Endothelial cell of umbilical vein (primary cell): ENCODE results near the gene CFAP46. TPM values are rescaled to one million over a fixed set of nuclear protein-coding genes. Genes with fewer than 3 reads are reported as not detected.

Experiments used
- BruUV-seq: library from RNA; stranded (reverse); fragments of 400-500 nt; replicated peaks from 2 replicates; lab custom pipeline; 2021; lab: Mats Ljungman, UMichigan
- CTCF ChIA-PET: fragments of 300-600, 350-600 bp; sonication (Branson Sonifier 250); formaldehyde crosslinking; loops from one replicate; lab custom pipeline; 2021; ENCODE audit warnings: antibody characterized with exemption, inconsistent platforms; lab: Charles Lee
- POLR2A ChIA-PET: fragments of 300-600, 350-600 bp; sonication (Branson Sonifier 250); formaldehyde crosslinking; loops from one replicate; lab custom pipeline; 2021; ENCODE audit warnings: antibody characterized with exemption, inconsistent platforms; lab: Charles Lee
- DNase-seq: peaks from one replicate; pipeline ENCODE4 v3.0.0-alpha.2; 2011; ENCODE audit warnings: low read depth, low spot score
- FAIRE-seq: peaks from 2 replicates; lab custom pipeline; 2011; peaks lifted over from hg19 to GRCh38; lab: Jason Lieb, UNC
- H2AFZ ChIP-seq: 2 replicates; pipeline ENCODE4 v1.6.0; 2012; ENCODE audit warnings: low read depth, low read length, control low read depth, inconsistent platforms
- H3K27ac ChIP-seq: 2 replicates; pipeline ENCODE4 v1.5.1; 2011; ENCODE audit warnings: low read depth, mild to moderate bottlenecking, control low read depth, low read length, moderate library complexity; ENCODE audit not compliant: insufficient read depth
- H3K27me3 ChIP-seq, 2 experiments: 2 replicates each; pipeline versions ENCODE4 v1.6.0 to v1.6.1; 2011; ENCODE audit warnings: low read length in 2 of 2, mixed read lengths in 1 of 2; ENCODE audit not compliant: control insufficient read depth in 2 of 2, insufficient read depth in 2 of 2
- H3K36me3 ChIP-seq, 2 experiments: 2 replicates in 1 of 2; 3 replicates in 1 of 2; pipeline ENCODE4 v1.5.1; 2011; ENCODE audit warnings: low read length in 2 of 2, mild to moderate bottlenecking in 1 of 2, moderate library complexity in 1 of 2; ENCODE audit not compliant: control insufficient read depth in 2 of 2, insufficient read depth in 2 of 2; ENCODE audit errors: extremely low read depth in 1 of 2
- H3K4me1 ChIP-seq: 3 replicates; pipeline ENCODE4 v1.5.1; 2011; ENCODE audit warnings: mild to moderate bottlenecking, low read length; ENCODE audit not compliant: control insufficient read depth, insufficient read depth; ENCODE audit errors: extremely low read depth
- H3K4me2 ChIP-seq: 2 replicates; pipeline ENCODE4 v1.6.1; 2011; ENCODE audit warnings: low read length, control low read depth, mixed read lengths; ENCODE audit not compliant: insufficient read depth
- H3K4me3 ChIP-seq, 3 experiments: fragments of 200-600 bp in 1 of 3; sonication (generic), shearing (Covaris generic) in 1 of 3; replicated peaks in 1 of 3; 2 replicates each; pipeline ENCODE4 v1.5.1; 2011 to 2016; ENCODE audit warnings: control low read depth in 3 of 3, low read length in 3 of 3, mild to moderate bottlenecking in 2 of 3, inconsistent platforms in 1 of 3, low read depth in 1 of 3, moderate library complexity in 1 of 3; ENCODE audit not compliant: insufficient read depth in 1 of 3
- H3K79me2 ChIP-seq: 2 replicates; pipeline ENCODE4 v1.6.0; 2012; ENCODE audit warnings: low read length, inconsistent platforms; ENCODE audit not compliant: control insufficient read depth, insufficient read depth
- H3K9ac ChIP-seq: replicated peaks from 2 replicates; pipeline ENCODE3; 2011; ENCODE audit warnings: low read length, control low read depth; ENCODE audit not compliant: insufficient read depth; ENCODE audit errors: extremely low read depth
- H3K9me1 ChIP-seq: replicated peaks from 3 replicates; pipeline ENCODE4 v1.6.0; 2011; ENCODE audit warnings: mild to moderate bottlenecking, low read length; ENCODE audit not compliant: control insufficient read depth, insufficient read depth; ENCODE audit errors: extremely low read depth
- H3K9me3 ChIP-seq: replicated peaks from 2 replicates; pipeline ENCODE4 v1.5.1; 2012; ENCODE audit warnings: low read length, inconsistent platforms; ENCODE audit not compliant: control insufficient read depth, insufficient read depth
- H4K20me1 ChIP-seq: replicated peaks from 2 replicates; pipeline ENCODE3; 2011; ENCODE audit warnings: mild to moderate bottlenecking, low read length; ENCODE audit not compliant: control insufficient read depth, insufficient read depth; ENCODE audit errors: extremely low read depth
- CTCF ChIP-seq, 2 donors: IDR thresholded peaks; 1 replicate in 1 of 2; 2 replicates in 1 of 2; pipeline ENCODE4 v1.5.1; 2011; ENCODE audit warnings: low read length in 2 of 2, mild to moderate bottlenecking in 2 of 2, moderate library complexity in 2 of 2, control low read depth in 1 of 2, inconsistent platforms in 1 of 2, low read depth in 1 of 2; ENCODE audit not compliant: insufficient read depth in 1 of 2; ENCODE audit errors: extremely low read depth in 1 of 2
- FOS ChIP-seq: IDR thresholded peaks from 2 replicates; pipeline ENCODE4 v1.6.1; 2011; ENCODE audit warnings: mild to moderate bottlenecking, low read length, moderate library complexity, borderline replicate concordance; ENCODE audit not compliant: insufficient read depth
- GATA2 ChIP-seq: IDR thresholded peaks from 2 replicates; pipeline ENCODE4 v1.7.0; 2011; ENCODE audit warnings: low read depth, mild to moderate bottlenecking, moderate library complexity, mixed read lengths, low read length; ENCODE audit not compliant: insufficient read length, insufficient read depth
- JUN ChIP-seq: IDR thresholded peaks from 2 replicates; pipeline ENCODE4 v1.6.1; 2011; ENCODE audit warnings: borderline replicate concordance, low read depth; ENCODE audit not compliant: insufficient read length, insufficient read depth
- dilution Hi-C: fragments of 300-500 bp; cut with MboI; formaldehyde crosslinking; loops from one replicate; pipeline ENCODE4 v1.15.0; 2019; ENCODE audit warnings: low sequenced_read_pairs; ENCODE audit not compliant: extremely low pct_ligation_motif_present
- intact Hi-C: fragments of 100-400 bp; cut with micrococcal nuclease; formaldehyde crosslinking; loops from one replicate; pipeline ENCODE4 v1.10.0; 2022
- polyA plus RNA-seq, 4 experiments: library from polyadenylated mRNA; depleted of rRNA in 3 of 4; stranded (reverse) in 3 of 4; unstranded in 1 of 4; fragments of >200 nt; gene quantifications; 2 replicates each; pipeline versions ENCODE4 v1.2.1 to v1.2.3, GENCODE V29; 2011 to 2012; ENCODE audit warnings: missing spikeins in 1 of 4
- total RNA-seq: library from RNA; stranded (reverse); gene quantifications from 2 replicates; pipeline ENCODE4 v1.2.3, GENCODE V29; 2021

Gene CFAP46
- total and polyA plus RNA-seq, 2 donors (not counting 3 experiments of a cell fraction or from before 2014, with no cell fraction given): 0.75 to 0.98 TPM

GRCh38 chr10:132809232-132810140 lies 132.9 kb downstream of the CFAP46 start:
- dilution Hi-C loops (no loop called here), intact Hi-C loops (no loop called here)
- no peak overlapping the region for H3K27ac ChIP-seq
- BruUV-seq: no TSS peak
- no peaks in the 10 kb centered on the region for H3K36me3 ChIP-seq
- H3K27me3 ChIP-seq: no peaks in the 10 kb centered on the region
- H3K9me3 ChIP-seq: no peaks in the 10 kb centered on the region
- H3K9me1 ChIP-seq: no peaks in the 10 kb centered on the region
- H2AFZ ChIP-seq: no peak overlapping the region
- TF ChIP-seq FOS (no peak), JUN (no peak), GATA2 (no peak), CTCF (IDR thresholded peaks at IDR 0.05; ENCODE audit: extremely low read depth in 1 of 2, insufficient read depth in 1 of 2, low read depth in 1 of 2, low read length in 2 of 2) (no peak)
- H3K4me2 ChIP-seq: no peak overlapping the region
- no peaks in the 10 kb centered on the region for H4K20me1 ChIP-seq
- H3K4me1 ChIP-seq: no peaks in the 10 kb centered on the region
- FAIRE-seq: no peak
- CTCF ChIA-PET: no interaction called here
- H3K4me3 ChIP-seq: no peak overlapping the region
- H3K9ac ChIP-seq: no peak overlapping the region
- POLR2A ChIA-PET: no interaction called here
- no peaks in the 10 kb centered on the region for H3K79me2 ChIP-seq
- DNase-seq: no peak
